ENCODE results near the gene PRR30.

- no peak for TF ChIP-seq EZH2 (optimal IDR thresholded peaks at IDR 0.05; ENCODE audit: low read depth, low read length)
- TF ChIP-seq, protein P1, sequence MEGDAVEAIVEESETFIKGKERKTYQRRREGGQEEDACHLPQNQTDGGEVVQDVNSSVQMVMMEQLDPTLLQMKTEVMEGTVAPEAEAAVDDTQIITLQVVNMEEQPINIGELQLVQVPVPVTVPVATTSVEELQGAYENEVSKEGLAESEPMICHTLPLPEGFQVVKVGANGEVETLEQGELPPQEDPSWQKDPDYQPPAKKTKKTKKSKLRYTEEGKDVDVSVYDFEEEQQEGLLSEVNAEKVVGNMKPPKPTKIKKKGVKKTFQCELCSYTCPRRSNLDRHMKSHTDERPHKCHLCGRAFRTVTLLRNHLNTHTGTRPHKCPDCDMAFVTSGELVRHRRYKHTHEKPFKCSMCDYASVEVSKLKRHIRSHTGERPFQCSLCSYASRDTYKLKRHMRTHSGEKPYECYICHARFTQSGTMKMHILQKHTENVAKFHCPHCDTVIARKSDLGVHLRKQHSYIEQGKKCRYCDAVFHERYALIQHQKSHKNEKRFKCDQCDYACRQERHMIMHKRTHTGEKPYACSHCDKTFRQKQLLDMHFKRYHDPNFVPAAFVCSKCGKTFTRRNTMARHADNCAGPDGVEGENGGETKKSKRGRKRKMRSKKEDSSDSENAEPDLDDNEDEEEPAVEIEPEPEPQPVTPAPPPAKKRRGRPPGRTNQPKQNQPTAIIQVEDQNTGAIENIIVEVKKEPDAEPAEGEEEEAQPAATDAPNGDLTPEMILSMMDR (IDR thresholded peaks at IDR 0.05; ENCODE audit: low read length): no peak
- no peak for TF ChIP-seq EZH2phosphoT487 (IDR thresholded peaks at IDR 0.05; ENCODE audit: low read length)
These were observed 14.1 kb downstream of the PRR30 start for GRCh38 chr2:27125104-27125503.
